Adrenal gland (tissue), 5 donors: ENCODE data around the gene TPD52L1.

Source experiments
- POLR2A ChIP-seq, 2 donors: fragments of 450-650 bp; IDR thresholded peaks; one replicate each; pipeline ENCODE4 v1.6.1; 2017; ENCODE audit warnings: antibody characterized with exemption in 2 of 2, mild to moderate bottlenecking in 2 of 2, moderate library complexity in 1 of 2
- TF ChIP-seq, protein P1 (sequence below), 6 experiments: fragments of 450-650 bp in 4 of 6; fragments of 200-600 bp in 2 of 6; sonication (generic) in 1 of 6; IDR thresholded peaks; 1 replicate in 5 of 6; 2 replicates in 1 of 6; pipeline versions ENCODE4 v1.5.1 to v1.8.0; 2016 to 2021; ENCODE audit warnings: antibody characterized with exemption in 6 of 6, mild to moderate bottlenecking in 2 of 6, moderate library complexity in 1 of 6
- donor health status: DM: no; HTN: no; CAD: no.

GRCh38 chr6:125155344-125155743 is 1.8 kb downstream of the TPD52L1 start:
- TF ChIP-seq, protein P1, sequence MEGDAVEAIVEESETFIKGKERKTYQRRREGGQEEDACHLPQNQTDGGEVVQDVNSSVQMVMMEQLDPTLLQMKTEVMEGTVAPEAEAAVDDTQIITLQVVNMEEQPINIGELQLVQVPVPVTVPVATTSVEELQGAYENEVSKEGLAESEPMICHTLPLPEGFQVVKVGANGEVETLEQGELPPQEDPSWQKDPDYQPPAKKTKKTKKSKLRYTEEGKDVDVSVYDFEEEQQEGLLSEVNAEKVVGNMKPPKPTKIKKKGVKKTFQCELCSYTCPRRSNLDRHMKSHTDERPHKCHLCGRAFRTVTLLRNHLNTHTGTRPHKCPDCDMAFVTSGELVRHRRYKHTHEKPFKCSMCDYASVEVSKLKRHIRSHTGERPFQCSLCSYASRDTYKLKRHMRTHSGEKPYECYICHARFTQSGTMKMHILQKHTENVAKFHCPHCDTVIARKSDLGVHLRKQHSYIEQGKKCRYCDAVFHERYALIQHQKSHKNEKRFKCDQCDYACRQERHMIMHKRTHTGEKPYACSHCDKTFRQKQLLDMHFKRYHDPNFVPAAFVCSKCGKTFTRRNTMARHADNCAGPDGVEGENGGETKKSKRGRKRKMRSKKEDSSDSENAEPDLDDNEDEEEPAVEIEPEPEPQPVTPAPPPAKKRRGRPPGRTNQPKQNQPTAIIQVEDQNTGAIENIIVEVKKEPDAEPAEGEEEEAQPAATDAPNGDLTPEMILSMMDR (IDR thresholded peaks at IDR 0.05) = no peak
- no peak for TF ChIP-seq POLR2A (IDR thresholded peaks at IDR 0.05)
